Keratinocyte (primary cell): ENCODE results near the gene TULP1.

Experiments used
- EZH2 ChIP-seq: IDR thresholded peaks from one replicate; pipeline ENCODE4 v1.6.1; 2012; ENCODE audit warnings: inconsistent platforms, mild to moderate bottlenecking, low read length, moderate library complexity
- TF ChIP-seq, protein P1 (sequence below), 3 experiments: IDR thresholded peaks in 1 of 3; conservative IDR thresholded peaks in 1 of 3; optimal IDR thresholded peaks in 1 of 3; 2 replicates in 2 of 3; 3 replicates in 1 of 3; pipeline versions ENCODE3 to v1.5.1; 2011; ENCODE audit warnings: low read length in 3 of 3, mild to moderate bottlenecking in 3 of 3, moderate library complexity in 2 of 3, control low read depth in 1 of 3, inconsistent platforms in 1 of 3; ENCODE audit not compliant: insufficient read depth in 2 of 3; ENCODE audit errors: extremely low read depth in 1 of 3

- TF ChIP-seq, protein P1, sequence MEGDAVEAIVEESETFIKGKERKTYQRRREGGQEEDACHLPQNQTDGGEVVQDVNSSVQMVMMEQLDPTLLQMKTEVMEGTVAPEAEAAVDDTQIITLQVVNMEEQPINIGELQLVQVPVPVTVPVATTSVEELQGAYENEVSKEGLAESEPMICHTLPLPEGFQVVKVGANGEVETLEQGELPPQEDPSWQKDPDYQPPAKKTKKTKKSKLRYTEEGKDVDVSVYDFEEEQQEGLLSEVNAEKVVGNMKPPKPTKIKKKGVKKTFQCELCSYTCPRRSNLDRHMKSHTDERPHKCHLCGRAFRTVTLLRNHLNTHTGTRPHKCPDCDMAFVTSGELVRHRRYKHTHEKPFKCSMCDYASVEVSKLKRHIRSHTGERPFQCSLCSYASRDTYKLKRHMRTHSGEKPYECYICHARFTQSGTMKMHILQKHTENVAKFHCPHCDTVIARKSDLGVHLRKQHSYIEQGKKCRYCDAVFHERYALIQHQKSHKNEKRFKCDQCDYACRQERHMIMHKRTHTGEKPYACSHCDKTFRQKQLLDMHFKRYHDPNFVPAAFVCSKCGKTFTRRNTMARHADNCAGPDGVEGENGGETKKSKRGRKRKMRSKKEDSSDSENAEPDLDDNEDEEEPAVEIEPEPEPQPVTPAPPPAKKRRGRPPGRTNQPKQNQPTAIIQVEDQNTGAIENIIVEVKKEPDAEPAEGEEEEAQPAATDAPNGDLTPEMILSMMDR (optimal IDR thresholded peaks at IDR 0.05 in 1 of 3, IDR thresholded peaks at IDR 0.05 in 1 of 3, conservative IDR thresholded peaks at IDR 0.05 in 1 of 3; ENCODE audit: extremely low read depth in 1 of 3, insufficient read depth in 2 of 3, low read length in 3 of 3), result no peak
- no peak for TF ChIP-seq EZH2
These were observed 61.1 kb downstream of the TULP1 start for GRCh38 chr6:35451354-35452182.
